Left renal pelvis (tissue), 4 donors: Measurements from ENCODE around the gene CHFR. TPM values are rescaled to one million over a fixed set of nuclear protein-coding genes. Genes with fewer than 3 reads are reported as not detected.

Experiments
- polyA plus RNA-seq, 4 donors: library from polyadenylated mRNA; unstranded; fragments of 120-200 nt; gene quantifications; one replicate each; pipeline ENCODE4 v1.2.1, GENCODE V29; 2013; ENCODE audit not compliant: insufficient read length in 4 of 4

Gene CHFR
- polyA plus RNA-seq, 4 donors, result 16.6 to 26.6 (median 22.1) TPM

Other genes with a start within 250 kb of the CHFR start
- 10 to 100 TPM; 42.6 to 65.2 (median 49.1) TPM for gene POLE, start 200.3 kb downstream of the CHFR start, polyA plus RNA-seq
- 10 to 100 TPM; 41.6 to 63.5 (median 48.5) TPM for gene PXMP2, start 200.0 kb downstream of the CHFR start, polyA plus RNA-seq
- 10 to 100 TPM; 14.3 to 25.4 (median 21.7) TPM for gene PGAM5, start 176.8 kb downstream of the CHFR start, polyA plus RNA-seq
- 10 to 100 TPM; 60.5 to 83.9 (median 67.6) TPM for gene ANKLE2, start 125.8 kb downstream of the CHFR start, polyA plus RNA-seq
- gene GOLGA3, start 58.7 kb downstream of the CHFR start, polyA plus RNA-seq, result 10 to 100 TPM; 25.1 to 35.3 (median 29.9) TPM
- gene ZNF605, start 68.7 kb upstream of the CHFR start, polyA plus RNA-seq, result 10 to 100 TPM; 18.9 to 30.6 (median 25.1) TPM
- gene ZNF26, start 98.8 kb upstream of the CHFR start, polyA plus RNA-seq, result 10 to 100 TPM; 10.8 to 15.8 (median 12.2) TPM
- gene ZNF84, start 149.9 kb upstream of the CHFR start, polyA plus RNA-seq, result 10 to 100 TPM; 73.7 to 84.7 (median 75.7) TPM
- 10 to 100 TPM; 34.9 to 45.6 (median 43.1) TPM for gene ZNF140, start 193.3 kb upstream of the CHFR start, polyA plus RNA-seq
- gene ZNF891, start 242.7 kb upstream of the CHFR start, polyA plus RNA-seq, result 1 to 10 TPM; 3.6 to 7.6 (median 4.2) TPM
- 10 to 100 TPM; 14.3 to 26.9 (median 23.7) TPM for gene ZNF10, start 243.0 kb upstream of the CHFR start, polyA plus RNA-seq